ENCODE data around the gene ZFP91. TPM values are rescaled to one million over a fixed set of nuclear protein-coding genes. Genes with fewer than 3 reads are reported as not detected.
A peak's percentile ranks its signal among the peaks of the same experiment; 100 is the strongest.

ZFP91 gene
- total and polyA plus RNA-seq, 2 of the 13 experiments (the other 11 are each of a cell fraction or from before 2014, with no cell fraction given): 13.5 to 38.6 TPM

DNA sequence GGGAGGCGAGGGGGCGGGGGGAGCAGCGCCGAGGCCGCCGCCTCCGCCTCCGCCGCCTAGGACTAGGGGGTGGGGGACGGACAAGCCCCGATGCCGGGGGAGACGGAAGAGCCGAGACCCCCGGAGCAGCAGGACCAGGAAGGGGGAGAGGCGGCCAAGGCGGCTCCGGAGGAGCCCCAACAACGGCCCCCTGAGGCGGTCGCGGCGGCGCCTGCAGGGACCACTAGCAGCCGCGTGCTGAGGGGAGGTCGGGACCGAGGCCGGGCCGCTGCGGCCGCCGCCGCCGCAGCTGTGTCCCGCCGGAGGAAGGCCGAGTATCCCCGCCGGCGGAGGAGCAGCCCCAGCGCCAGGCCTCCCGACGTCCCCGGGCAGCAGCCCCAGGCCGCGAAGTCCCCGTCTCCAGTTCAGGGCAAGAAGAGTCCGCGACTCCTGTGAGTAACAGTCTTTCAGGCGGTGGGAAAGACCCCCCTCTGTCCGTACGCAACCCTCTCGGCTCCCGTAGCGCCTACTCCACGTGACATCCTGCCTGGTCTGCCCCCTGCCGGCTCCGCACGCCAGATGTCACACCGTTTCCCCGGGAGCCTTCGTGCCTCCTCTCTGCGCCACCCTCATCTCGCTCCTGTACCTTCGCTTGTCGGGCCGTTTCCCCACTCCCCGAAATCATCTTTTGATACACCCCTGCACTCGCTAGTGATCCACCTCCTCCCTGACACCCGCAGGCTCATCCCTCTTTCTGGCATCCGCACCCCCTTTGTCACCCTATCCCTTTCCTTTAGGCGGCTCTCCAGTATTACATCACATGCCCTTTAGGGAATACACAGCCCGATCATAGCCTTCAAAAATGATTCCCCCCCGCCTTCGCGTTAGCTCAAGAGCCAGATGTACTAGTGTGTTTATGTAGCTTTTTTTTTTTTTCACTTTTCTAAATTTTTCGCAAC, 598 bp downstream of the ZFP91 start (continued):
- 0 out of 2 replicates have a peak, but pooled peaks have one; percentile 24 for TF ChIP-seq AHR (CRISPR knock-in tag; IDR thresholded peaks at IDR 0.05)
- TF ChIP-seq ETS1 (CRISPR knock-in tag; IDR thresholded peaks at IDR 0.05): no peak
- peak; percentile 76 for TF ChIP-seq PHF20 (CRISPR knock-in tag; IDR thresholded peaks at IDR 0.05)
- no peak for TF ChIP-seq TP53 (CRISPR knock-in tag; conservative IDR thresholded peaks at IDR 0.05)
- TF ChIP-seq, protein P1, sequence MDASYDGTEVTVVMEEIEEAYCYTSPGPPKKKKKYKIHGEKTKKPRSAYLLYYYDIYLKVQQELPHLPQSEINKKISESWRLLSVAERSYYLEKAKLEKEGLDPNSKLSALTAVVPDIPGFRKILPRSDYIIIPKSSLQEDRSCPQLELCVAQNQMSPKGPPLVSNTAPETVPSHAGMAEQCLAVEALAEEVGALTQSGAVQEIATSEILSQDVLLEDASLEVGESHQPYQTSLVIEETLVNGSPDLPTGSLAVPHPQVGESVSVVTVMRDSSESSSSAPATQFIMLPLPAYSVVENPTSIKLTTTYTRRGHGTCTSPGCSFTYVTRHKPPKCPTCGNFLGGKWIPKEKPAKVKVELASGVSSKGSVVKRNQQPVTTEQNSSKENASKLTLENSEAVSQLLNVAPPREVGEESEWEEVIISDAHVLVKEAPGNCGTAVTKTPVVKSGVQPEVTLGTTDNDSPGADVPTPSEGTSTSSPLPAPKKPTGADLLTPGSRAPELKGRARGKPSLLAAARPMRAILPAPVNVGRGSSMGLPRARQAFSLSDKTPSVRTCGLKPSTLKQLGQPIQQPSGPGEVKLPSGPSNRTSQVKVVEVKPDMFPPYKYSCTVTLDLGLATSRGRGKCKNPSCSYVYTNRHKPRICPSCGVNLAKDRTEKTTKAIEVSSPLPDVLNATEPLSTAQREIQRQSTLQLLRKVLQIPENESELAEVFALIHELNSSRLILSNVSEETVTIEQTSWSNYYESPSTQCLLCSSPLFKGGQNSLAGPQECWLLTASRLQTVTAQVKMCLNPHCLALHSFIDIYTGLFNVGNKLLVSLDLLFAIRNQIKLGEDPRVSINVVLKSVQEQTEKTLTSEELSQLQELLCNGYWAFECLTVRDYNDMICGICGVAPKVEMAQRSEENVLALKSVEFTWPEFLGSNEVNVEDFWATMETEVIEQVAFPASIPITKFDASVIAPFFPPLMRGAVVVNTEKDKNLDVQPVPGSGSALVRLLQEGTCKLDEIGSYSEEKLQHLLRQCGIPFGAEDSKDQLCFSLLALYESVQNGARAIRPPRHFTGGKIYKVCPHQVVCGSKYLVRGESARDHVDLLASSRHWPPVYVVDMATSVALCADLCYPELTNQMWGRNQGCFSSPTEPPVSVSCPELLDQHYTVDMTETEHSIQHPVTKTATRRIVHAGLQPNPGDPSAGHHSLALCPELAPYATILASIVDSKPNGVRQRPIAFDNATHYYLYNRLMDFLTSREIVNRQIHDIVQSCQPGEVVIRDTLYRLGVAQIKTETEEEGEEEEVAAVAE (CRISPR knock-in tag; IDR thresholded peaks at IDR 0.05; ENCODE audit: borderline replicate concordance): peak; percentile 71; the same call in 1 of the 2 replicates
- TF ChIP-seq ZSCAN31 (CRISPR knock-in tag; IDR thresholded peaks at IDR 0.05; ENCODE audit: low read depth): no peak
- TF ChIP-seq GZF1 (CRISPR knock-in tag; IDR thresholded peaks at IDR 0.05): peak; percentile 70; the same call in 1 of the 2 replicates
- no peak for TF ChIP-seq NFE2 (CRISPR knock-in tag; IDR thresholded peaks at IDR 0.05)
- no peak for TF ChIP-seq ZNF142 (CRISPR knock-in tag; IDR thresholded peaks at IDR 0.05)
- peak; percentile 56; the same call in 1 of the 2 replicates for TF ChIP-seq ZBTB20 (CRISPR knock-in tag; IDR thresholded peaks at IDR 0.05; ENCODE audit: borderline replicate concordance, low read depth)
- no peak for TF ChIP-seq ZNF713 (CRISPR knock-in tag; IDR thresholded peaks at IDR 0.05)
- TF ChIP-seq ZNF20 (CRISPR knock-in tag; IDR thresholded peaks at IDR 0.05): no peak
- TF ChIP-seq NBN (conservative IDR thresholded peaks at IDR 0.05): no peak
- no peak for TF ChIP-seq ZNF503 (CRISPR knock-in tag; IDR thresholded peaks at IDR 0.05)
